ENCODE results near the gene SMURF2.

GRCh38 chr17:64698725-64699124, 36.6 kb upstream of the SMURF2 start:
- TF ChIP-seq POLR2AphosphoS5 (IDR thresholded peaks at IDR 0.05): no peak
- no peak for TF ChIP-seq CTCF (IDR thresholded peaks at IDR 0.05)
- no peak for TF ChIP-seq POLR2A (IDR thresholded peaks at IDR 0.05)
